NCI-H1092 treated with DMSO at 0.1 percent for 48 hours (cell line): Measurements from ENCODE around the gene SEC16B.

Source experiments
- DNase-seq: peaks from one replicate; lab custom pipeline; 2025; lab: John Stamatoyannopoulos, UW

The SEC16B gene

DNA sequence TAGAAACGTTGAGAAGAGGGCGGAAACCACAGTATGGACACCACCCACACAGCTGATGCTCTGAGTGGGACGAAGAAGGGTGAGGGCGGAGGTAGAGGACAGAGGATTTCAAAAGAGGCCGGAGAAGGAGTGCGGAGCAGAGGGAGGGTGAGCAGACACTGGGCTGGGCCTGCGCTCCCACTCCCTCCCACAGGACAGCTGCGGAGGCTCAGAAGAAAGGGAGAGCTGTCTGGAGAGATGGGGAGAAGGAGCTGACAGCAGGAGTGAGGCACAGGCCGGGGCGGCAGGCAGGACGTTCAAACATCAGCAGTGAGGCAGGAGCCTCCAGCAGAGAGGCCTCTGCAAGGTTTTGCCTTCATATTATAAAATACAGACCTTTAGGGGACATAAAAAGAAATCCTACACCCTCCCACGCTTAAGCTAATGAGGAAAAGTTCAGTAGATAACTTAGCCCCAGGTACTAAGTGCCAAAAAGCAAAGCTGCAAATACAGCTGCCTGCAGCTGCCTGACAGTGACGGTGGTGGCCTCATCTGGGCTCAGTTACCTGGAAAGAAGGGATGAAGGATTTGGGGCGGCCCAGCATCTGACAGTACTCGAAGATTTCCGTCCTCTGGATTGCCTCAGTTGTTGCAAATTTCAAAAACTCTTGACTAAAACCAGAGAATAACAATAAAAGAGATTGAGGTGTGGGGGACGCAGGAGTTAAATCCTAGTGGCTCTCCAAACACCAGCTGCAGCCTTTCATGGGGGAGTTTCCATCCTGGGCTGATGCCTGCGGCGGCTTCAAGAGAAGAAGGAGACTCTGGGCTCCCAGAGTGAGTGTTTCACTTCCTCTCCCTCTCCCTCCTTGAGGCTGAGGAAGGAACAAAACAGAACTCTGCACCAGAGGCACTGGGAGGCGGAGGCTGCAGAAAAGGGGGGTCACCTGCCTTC lies 25.6 kb downstream of the SEC16B start:
- DNase-seq: no peak

DNA sequence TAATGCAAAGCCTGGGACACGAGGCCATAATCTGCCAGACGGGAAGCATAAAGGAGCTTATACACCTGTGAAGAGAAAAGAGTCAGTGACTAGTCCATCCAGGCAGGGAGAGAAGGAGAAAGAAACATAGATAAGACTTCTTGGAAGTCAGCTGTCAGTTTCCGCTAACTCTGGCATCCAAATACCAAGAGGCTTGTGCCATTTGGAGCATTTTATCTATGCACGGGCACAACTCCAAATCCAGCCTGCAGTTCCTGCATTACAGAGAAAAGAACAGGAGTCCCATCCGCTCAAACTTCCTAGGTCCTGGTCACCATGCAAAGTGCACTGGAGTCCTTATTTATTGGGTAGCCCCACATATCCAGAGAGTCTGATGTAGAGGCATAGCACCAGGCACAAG lies 27.9 kb downstream of the SEC16B start:
- DNase-seq: no peak

DNA sequence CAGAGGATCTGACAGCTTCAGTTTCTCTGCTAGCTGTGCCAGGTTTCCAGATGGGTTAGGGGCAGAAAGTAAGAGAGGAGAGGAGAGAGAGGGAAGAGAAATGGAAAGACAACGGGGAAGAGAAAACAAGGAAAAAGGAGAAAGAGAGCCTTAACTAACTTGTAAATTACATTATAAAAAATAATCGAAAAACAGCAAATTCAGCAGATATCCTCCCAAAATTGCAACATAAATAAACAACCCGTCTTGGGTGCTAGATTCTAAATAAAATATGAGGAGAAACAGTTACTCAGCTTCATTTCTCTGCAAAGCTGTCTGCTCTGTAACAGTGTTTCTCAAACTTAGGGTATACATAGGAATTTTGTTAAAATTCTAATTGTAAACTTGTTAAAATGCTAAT lies 29.2 kb downstream of the SEC16B start:
- DNase-seq: no peak

DNA sequence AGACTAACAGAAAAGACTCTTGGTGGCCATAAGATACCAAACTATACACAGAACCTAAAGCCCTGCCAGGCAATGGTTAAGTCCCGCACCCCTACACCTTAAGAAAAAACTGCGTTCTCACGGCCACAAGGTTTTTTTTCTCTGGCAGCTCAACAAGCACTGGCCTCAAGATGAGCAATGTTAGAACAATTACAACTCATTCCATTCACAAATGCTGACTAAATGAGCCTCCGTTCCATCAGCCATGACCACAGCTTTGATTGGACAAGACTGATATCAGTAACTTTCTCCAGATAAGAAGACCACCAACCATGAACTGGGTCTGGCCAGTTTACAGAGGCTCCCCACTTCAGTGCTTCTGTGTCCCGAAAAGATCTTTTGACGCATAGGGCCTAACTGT lies 31.9 kb downstream of the SEC16B start:
- DNase-seq: no peak

DNA sequence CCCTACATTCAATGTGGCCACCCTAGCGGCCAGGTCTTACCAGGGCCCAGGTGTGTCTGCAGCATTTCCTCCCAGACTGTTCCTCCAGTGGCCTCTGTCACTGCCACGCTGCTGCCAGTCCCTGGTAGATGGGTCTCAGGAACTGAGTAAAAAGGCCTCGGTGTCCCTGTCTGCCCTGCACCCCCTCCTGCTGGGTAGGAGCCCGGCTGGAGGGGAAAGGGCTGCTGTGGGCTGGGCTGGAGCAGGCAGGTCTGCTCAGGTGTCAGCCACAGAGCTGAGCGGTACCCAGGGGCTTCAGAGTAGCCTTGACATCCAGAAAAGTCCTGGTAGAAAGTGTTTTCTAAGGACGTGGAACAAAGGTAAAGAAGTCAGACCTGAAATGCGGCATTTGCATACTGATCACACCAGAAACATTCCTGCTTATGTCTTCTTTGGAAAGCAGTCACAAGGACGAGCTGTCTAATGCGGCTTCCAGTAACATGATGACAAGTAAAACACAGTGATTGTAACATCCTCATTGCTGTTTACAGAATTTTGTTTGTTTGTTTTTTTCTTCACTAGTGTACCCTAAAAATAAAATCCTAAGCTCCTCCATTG lies 32.6 kb downstream of the SEC16B start:
- DNase-seq: no peak

DNA sequence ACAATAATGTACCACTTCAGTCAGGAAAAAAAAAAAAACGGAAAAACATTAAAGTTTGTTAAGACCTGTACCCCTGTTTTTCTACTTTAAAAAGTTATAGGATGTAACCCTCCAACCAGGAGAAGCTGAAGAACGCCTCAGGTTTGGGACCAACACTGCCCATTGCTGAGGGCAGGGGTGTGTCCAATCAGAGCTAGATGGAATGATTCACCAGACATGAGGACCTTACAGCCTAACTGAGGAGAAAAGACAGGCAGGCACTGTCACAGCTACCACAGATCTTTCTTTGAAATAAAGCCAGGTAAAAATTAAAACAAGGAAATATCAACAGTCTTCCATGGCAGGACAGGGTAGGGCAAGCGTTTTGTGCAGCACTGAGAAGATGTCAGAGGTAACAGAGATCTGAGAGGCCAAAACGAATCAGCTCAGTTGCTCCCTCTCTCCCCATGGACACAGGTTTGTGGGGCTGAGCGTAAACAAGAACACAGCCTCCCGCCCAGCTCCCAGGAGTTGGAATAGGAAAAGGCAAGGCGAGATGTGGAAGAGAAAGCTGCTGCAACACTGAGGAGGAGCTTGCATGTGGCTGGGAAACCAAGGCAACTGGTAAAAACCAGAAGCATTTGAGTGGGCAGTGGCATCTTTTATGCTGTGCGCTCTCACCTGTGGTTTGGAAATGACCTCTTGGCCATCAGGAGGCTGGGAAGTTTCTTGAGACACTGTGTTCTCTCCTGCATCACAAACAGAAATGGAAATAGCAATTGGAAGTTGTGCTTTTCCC lies 34.0 kb downstream of the SEC16B start:
- DNase-seq: no peak

DNA sequence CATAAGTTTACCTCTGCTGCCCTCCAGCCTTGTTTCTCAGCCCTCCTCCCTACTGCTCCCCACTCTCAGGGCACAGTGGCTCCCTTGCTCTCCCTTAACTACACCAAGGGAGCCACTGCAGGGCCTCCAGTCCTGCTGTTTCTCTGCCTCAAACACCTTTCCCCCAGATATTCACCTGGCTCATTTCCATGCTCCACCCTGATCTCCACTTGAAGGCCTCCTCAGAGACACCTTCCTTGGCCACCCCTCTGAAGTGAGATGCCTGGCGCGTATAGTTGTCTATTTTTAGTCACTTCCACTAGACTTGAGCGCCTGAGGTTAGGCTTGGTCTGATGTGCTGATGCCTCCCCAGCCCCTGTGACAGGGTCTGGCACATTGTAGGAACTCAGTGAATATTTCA lies 34.9 kb downstream of the SEC16B start:
- no peak for DNase-seq

DNA sequence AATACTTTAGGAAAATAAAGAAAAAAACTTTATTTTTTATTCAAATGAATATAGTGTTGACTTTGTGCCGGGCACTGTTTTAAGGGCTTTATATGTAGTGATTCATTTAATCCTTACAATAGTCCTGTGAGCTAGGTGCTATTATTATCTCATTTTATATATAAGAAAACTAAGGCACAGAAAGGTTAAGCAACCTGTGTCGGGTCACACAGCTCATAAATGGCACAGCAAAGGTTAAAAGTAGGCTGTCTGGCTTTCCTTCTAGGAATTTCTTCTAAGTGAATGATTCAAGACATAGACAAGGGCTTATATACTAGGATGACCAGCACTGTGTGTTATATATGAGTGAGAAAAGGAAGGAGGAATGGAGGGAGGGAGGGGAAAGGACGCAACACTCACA lies 35.4 kb downstream of the SEC16B start:
- no peak for DNase-seq

DNA sequence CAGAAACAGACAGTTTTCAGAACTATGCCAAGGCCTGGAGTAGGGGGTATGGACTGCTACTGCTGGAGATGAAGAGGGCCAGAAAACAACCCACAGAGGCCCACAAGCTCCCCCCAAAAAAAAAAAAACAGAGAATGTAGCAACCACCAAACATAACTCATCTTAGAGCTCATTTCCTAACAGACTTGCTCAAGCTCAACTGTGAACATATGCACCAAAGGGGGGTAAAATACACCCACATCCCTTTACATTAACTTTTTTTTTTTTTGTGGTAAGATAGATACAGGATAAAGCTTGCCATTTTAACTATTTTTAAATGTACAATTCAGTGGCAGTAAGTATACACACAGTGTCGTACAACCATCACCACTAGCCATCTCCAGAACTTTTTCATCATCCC lies 36.0 kb downstream of the SEC16B start:
- no peak for DNase-seq

DNA sequence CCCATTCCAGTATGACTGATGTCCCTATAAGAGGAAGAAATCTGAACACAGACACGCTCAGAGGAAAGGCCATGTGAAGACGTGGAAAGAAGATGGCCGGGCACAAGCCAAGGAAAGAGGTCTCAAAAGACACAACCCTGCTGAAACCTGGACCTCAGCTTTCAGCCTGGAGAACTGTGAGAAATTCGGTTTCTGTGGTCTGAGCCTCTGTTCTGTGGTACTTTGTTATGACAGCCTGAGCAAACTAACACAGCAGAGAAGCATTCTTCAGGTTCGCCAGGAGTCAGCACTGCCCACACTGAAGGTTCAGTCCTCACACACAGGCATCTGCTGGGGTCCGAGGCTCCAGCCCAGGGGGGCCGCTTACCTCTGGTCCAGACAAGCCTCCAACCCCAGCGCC lies 37.7 kb downstream of the SEC16B start:
- DNase-seq: no peak

DNA sequence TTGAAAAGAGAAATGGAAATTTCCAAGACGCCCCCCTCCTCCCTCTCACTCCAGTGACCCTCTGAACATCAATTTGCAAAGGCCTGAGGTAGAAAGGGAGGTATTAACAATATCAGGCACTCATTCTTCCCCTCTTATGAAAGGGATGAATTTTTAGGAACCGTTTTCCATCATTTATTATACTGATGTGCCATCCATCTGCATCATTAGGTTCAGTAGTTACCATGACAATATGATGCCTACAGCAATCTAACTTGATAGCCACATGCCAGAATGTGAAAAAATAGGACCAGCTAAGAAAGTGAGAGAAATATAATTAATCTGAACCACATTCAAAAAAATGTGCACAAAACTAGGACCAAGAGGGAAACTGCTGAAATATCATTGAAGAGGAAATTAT lies 40.9 kb downstream of the SEC16B start:
- no peak for DNase-seq

DNA sequence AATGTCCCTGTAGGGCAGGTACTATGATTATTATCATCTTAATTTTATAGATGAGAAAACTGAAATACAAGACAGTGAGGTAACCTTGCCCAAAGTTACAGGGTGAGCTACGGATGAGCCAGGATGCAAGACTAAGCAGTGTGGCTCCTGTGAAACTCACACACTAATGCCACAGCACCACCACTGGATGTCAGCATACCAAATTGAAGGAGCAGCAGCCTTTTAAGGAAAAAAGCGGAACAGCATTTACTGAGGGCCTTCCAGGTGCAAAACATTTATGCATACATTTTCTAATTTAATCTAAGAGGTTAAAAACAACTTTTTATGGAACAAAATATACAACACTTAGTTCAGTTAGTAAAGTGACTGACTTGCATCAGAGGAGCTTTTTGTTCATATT lies 41.7 kb downstream of the SEC16B start:
- no peak for DNase-seq

DNA sequence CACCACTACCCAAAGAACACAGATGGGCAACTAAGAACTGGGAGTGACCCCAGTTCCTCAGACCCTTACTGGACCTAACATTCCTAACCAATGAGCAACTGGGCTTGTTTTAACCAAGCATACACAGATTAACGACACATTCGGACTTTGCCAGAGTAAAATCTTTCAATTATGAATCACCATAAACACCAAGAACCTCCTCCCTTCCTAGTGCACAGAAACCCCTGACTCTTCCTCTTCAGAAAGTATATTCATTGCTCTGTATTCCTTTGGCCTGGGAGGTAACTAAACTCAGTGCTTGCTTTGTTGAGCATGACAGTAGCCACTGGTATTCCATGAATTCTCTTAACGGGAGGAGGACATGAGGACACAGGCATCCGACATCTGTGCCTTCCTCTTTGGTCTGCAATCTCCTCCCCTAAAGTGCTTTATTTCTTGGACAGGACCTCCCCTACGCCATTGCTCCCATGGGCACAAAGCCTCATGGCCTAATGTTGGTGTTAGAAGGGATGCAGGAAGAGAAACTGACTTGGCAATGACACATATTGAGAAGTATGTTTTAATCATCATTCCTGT lies 42.7 kb downstream of the SEC16B start:
- DNase-seq: no peak

DNA sequence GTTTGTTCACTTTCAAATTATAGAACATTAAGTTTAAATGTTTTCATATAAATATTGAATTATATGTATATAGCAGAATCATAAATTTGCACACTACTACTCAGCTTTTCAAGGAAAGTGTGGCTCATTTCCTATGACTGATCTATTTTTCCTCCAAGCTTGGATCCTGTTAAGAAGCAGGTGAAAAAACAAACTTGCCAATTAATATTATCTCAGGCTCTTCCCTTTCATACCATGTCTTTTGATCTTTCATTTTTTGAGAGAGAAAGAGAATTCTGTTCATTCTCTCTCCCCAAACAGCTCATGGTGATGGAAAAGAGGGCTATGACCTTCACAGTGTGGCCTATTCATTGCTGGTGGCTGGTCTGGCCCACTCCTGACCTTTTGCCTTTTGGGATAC lies 43.7 kb downstream of the SEC16B start:
- no peak for DNase-seq

DNA sequence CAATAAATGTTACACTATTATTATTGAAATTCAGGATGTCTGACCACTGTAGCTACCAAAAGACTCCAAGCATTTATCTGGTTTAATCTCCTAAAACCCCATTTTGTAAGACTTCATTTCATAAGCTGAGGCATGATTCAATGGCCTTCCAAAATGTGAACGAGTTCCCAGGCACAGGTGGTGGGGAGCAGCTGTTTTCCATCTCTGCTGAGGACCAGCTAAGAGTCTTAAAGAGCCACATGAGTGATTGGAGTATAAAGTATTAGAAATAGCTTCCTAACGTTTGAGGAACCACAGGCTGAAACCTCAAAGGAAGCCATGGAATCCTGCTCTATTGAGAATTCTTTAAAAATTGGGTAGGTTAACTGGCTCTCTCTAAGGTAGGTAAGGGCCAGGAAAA lies 44.9 kb downstream of the SEC16B start:
- DNase-seq: no peak

DNA sequence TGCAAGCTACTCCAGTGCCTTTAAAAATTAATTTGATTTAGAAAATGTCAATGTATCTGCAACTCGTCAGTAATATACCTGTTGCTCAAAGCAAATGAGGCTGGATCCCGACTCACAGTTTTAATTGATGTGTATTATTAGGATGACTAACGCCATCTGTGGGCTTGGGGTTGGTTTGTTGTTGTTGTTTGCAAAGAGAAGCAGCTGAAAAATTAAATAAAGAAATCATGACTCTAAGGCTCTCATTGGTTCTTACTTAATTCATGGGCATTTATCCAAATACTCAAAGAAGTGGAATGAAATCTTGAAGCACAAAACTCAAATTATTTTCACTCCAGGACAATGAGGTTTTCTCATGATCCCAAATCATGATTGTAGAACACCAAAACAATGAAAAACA lies 46.4 kb downstream of the SEC16B start:
- no peak for DNase-seq

DNA sequence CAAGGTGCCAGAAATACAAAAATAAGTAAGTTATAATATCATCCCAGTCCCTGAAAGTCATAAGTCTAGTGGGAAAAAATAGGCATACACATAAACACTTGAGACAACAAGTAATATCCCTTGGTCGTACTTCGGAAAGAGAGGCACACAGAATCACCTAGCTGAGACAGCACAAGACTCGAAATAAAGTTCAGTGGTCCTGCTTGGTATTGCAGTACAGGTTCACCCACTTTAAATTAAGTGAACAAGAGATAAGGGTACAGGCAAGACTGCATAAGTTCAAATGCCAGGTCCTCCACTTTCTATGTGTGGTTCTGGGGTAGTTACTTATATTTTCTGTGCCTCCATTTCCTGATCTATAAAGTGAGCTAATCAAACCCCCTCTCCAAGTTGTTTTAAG lies 47.6 kb downstream of the SEC16B start:
- no peak for DNase-seq

DNA sequence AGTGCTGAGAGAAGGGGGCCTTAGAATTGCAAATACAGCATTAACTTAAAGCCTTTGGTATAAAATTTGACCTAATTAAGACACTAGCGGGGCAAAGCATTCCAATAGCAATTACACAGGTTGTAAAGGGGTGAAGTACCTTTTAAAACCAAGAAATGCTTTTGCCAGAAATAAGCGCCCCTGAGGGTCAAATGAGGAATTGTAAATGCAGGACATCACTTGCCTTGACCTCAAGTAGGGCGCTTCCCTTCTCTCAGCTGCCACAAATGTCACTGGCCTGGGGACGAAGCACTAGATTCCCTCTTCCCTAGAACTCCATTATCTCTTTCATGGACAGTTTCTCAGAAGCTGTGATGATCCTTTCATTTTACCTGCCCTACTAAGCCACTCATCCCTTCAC lies 48.3 kb downstream of the SEC16B start:
- DNase-seq: no peak

DNA sequence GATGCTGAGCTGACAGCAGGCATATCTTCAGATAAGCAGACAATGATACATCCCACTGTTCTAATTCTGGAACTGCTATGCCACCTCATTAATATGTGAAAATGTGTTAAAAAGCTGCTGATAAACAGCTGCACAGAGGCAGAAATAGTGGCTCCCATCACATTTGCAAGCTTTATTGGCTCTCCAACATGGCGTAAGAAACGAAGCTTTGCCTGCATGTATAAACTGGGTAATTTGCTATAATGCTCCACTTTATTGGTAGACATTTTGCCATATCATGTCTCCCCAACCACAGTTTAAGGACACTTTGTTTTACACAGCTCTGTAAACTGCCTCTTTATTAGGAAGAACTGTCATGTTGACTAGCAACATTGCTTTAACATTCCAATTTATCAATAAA lies 49.8 kb downstream of the SEC16B start:
- no peak for DNase-seq

DNA sequence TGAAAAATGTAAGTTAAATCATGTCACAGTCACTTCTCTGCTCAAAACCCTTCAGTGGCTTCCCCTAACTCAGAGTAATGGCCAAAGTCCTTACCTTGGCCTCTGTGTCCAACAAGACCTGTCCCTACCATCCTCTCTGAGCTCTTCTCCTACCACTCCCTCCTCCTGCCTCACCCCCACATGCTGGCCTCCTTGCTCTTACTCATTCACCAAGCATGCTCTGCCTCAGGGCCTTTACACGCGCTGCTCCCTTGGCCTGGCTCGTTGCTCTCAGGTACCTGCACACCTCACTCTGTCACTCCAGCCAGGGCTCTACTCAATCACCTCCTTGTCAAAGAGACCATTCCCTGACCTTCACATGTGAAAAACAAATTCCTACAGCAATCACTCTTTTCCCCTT lies 54.2 kb downstream of the SEC16B start:
- DNase-seq: no peak

DNA sequence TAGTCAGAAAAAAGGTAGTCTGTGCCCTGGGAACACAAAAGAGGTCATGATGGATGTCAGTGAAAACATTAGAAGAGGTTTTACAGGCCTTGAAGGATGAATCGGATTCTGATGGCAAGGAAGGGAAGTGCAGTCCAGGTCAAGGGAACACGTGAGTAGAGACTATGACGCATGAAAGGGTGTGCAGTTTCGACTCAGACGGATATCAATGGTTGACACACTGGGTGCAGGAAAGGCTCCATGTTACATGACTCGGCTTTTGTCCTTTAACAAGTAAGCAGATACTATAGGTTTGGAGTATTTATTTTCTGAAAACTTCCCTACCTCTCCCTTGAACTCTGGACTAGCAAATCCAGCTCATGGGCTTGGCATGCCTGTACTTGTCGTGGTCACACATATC lies 55.3 kb downstream of the SEC16B start:
- DNase-seq: no peak

DNA sequence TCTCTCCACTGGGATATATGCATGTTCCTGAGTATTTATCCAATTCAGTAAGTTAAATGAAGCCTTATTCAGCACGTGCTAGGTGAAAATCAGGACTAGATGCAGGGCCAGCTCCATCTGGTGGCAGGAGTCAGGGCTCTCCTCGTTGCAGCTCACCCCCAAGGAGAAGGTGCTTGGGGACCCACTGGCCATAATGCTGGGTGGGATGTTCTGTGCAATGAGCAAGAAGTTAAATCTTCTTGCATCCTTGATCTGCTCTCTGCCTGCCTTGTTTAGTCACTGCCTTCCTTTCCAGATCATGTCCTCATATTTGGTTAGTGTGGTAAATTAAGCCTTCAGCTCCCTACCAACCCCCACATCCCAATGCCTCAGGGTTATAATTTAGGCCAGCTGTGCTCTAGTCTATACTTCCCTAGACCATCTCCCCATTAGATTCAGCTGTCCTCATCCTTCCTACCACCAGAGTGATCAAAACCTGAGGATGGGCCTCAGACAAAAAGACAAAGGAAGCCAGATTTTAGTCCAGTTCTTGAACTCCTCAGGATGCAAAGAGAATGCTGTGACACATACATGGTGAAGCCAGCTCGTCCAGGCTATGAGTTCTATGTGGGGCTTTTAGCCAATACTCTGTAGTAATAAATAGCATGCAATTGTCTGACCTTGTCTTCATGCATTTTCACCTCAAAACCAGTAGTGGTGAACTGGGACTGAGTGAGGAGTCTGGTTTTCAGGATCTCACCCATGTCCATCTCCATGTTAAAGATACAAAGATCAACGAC lies 55.9 kb downstream of the SEC16B start:
- DNase-seq: peak; percentile 71
